T-helper 2 cell (primary cell): ENCODE measurements around the gene PLSCR1.
"Not testable (repeated sequence)": the region's sequence is repeated elsewhere in the genome, so short reads cannot be mapped to it uniquely, and the experiment has no call there.

Experiments
- DNase-seq, 5 experiments: peaks; one replicate each; pipeline versions ENCODE4 v3.0.0 to v3.0.0-alpha.2; 2012 to 2022

PLSCR1 gene

GRCh38 chr3:146550070-146550615 is 5.7 kb upstream of the PLSCR1 start:
- no peak for DNase-seq

- DNase-seq, result no peak
Measured at GRCh38 chr3:146547235-146547835, 2.9 kb upstream of the PLSCR1 start.

GRCh38 chr3:146546366-146546965 is 2.1 kb upstream of the PLSCR1 start:
- no peak for DNase-seq

- no peak for DNase-seq
Measured at GRCh38 chr3:146544929-146545528, 622 bp upstream of the PLSCR1 start.

- DNase-seq, result no peak
Measured at GRCh38 chr3:146543461-146544001, 876 bp downstream of the PLSCR1 start.

- DNase-seq, result no peak
Measured at GRCh38 chr3:146542978-146543377, 1.4 kb downstream of the PLSCR1 start.

- DNase-seq, result no peak
Measured at GRCh38 chr3:146542179-146542578, 2.2 kb downstream of the PLSCR1 start.

- no peak for DNase-seq
Measured at GRCh38 chr3:146540978-146541377, 3.4 kb downstream of the PLSCR1 start.

- no peak for DNase-seq
Measured at GRCh38 chr3:146540236-146540635, 4.2 kb downstream of the PLSCR1 start.

- DNase-seq, result no peak
Measured at GRCh38 chr3:146539315-146539714, 5.1 kb downstream of the PLSCR1 start.

- no peak for DNase-seq
Measured at GRCh38 chr3:146537603-146538002, 6.8 kb downstream of the PLSCR1 start.

- DNase-seq, result no peak
Measured at GRCh38 chr3:146536681-146537080, 7.7 kb downstream of the PLSCR1 start.

GRCh38 chr3:146532406-146532805 is 12.0 kb downstream of the PLSCR1 start:
- DNase-seq, result no peak

GRCh38 chr3:146530609-146531008 is 13.8 kb downstream of the PLSCR1 start:
- DNase-seq, result no peak

GRCh38 chr3:146529021-146529420 is 15.4 kb downstream of the PLSCR1 start:
- DNase-seq, result no peak

- DNase-seq, result no peak
Measured at GRCh38 chr3:146524961-146525360, 19.4 kb downstream of the PLSCR1 start.

GRCh38 chr3:146523531-146523930 is 20.9 kb downstream of the PLSCR1 start:
- DNase-seq, result no peak

- DNase-seq, result not testable (repeated sequence)
Measured at GRCh38 chr3:146522174-146523158, 21.9 kb downstream of the PLSCR1 start.

- no peak for DNase-seq
Measured at GRCh38 chr3:146521394-146521793, 23.0 kb downstream of the PLSCR1 start.

GRCh38 chr3:146519810-146520209 is 24.6 kb downstream of the PLSCR1 start:
- no peak for DNase-seq

- DNase-seq, result no peak
Measured at GRCh38 chr3:146517684-146518435, 26.5 kb downstream of the PLSCR1 start.
